NCI-H526 (cell line): ENCODE results near the gene BDH1.
"Not testable (repeated sequence)": the region's sequence is repeated elsewhere in the genome, so short reads cannot be mapped to it uniquely, and the experiment has no call there.

Experiments used
- DNase-seq, 2 experiments: peaks; one replicate each; lab custom pipeline; 2025; lab: John Stamatoyannopoulos, UW

Gene BDH1

DNA sequence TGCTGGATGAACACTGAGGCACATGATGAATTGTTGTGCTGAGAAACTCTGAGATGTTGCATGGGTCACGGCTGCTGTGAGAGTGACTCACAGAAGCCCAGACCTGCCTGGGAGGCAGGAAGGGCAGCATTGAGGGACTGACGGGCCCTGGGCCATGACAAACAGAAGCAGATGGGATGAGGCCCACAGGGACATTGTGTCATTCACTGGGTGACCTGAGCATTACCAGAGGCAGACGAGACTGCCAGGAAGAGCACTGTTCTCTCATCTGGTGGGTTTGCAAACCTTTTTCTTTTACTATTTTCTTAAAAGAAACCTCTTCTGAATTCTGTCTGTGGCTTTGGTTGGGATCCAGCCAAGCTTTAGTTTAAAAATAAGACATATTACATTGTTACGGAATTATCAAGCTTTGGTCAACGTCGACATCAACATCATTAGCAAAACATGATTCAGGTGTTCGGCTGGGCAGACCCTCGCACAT is 67.8 kb downstream of the BDH1 start:
- DNase-seq, result no peak

GRCh38 chr3:197486861-197487260 is 68.9 kb downstream of the BDH1 start:
- DNase-seq, result no peak

DNA sequence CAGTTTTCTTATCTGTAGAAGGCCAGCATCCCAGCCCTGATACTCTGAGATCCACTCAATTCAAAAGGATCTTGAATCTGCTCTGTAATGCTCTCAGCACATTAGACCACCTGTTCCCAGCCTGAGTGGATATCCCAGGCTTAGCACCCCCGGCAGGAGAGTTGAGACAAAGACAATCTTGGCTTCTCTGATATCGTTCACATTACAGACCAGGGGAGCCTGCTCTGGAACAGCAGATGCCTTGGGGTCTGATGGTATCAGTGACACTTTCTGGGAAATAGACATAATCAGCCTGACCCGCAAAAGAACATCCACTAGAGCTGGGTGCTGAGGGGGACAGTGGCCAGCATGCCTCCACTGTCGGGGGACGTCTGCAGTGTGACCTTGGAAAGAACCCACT is 70.6 kb downstream of the BDH1 start:
- DNase-seq, result no peak

DNA sequence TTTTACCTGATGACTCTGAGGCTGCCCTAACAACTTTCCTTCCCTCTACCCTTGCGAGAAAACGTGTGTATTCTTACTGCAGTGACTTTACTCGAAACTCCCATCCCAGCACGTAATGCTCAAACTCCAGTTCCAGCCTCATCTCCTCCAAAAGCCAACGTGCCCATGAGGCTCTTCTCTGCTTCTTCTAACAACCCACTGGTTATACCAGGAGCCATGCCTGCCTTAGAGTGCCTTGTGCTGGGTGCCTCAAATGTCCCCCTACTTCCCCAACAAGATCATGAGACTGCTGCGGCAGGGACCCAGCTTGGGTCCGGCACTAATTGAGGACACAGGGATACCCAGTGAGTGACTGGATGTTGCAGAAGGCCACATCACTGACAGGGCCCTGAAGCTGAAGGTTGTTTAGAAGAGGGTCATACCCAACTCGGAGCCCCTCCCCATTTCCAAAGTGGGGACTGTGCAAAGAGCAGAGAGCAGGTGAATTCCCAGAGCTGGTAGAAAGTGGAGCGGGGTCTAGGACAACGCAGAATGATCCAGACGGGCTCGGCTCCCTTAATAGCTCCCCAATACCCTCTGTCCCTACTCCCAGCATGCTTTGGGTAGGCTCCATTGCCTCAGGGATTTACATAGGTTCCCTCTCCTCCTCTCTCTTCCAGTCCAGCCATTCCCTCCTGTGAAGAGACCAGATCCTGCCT is 71.4 kb downstream of the BDH1 start:
- no peak for DNase-seq

- peak; percentile 86 for DNase-seq
Measured at GRCh38 chr3:197482001-197482400, 73.8 kb downstream of the BDH1 start.

DNA sequence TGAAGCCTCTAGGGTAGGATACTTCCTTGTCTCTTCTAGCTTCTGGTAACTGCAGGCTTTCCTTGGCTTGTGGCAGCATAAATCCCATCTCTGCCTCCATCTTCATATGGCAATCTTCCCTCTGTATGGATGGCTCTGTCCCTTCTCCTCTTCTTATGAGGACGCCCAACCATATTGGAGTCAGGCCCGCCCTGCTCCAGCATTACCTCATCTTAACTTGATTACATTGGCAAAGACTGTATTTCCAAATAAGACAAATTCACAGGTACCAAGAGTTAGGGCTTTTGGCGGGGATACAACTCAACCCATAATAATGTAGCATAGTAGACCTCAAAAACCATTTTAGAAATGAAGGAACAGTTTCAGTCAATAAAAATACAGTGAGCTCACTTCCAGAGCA is 75.4 kb downstream of the BDH1 start:
- no peak for DNase-seq

- no peak for DNase-seq
Measured at GRCh38 chr3:197478746-197479668, 76.8 kb downstream of the BDH1 start.

- not testable (repeated sequence) for DNase-seq
Measured at GRCh38 chr3:197477816-197478215, 78.0 kb downstream of the BDH1 start.

DNA sequence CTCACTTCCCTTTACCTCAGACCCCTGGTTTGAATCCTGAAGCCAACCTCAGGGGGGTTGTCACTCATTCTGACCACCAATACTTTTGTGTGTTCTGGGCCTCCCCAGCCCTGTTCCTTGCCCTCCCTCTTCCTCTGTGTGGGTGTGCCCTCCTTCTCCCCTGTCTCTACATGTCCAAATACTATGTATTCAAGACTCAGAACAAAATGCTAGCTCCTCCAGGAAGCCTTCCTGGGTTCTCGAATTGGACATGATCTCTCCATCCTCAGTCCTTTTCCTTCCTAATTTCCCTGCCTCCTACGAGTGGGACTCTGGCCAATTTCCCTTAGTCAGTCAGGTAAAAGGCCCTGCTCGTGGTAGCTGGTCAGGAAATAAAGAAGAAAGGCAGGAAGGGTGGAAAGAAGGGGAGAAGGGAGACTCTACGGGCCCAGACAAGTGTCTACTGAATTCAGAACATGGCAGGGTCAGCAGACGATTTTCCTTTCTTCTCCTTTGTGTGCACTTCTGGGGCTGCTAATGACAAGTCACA is 79.7 kb downstream of the BDH1 start:
- no peak for DNase-seq

GRCh38 chr3:197475514-197475913 is 80.3 kb downstream of the BDH1 start:
- no peak for DNase-seq

- no peak for DNase-seq
Measured at GRCh38 chr3:197472151-197472550, 83.6 kb downstream of the BDH1 start.

DNA sequence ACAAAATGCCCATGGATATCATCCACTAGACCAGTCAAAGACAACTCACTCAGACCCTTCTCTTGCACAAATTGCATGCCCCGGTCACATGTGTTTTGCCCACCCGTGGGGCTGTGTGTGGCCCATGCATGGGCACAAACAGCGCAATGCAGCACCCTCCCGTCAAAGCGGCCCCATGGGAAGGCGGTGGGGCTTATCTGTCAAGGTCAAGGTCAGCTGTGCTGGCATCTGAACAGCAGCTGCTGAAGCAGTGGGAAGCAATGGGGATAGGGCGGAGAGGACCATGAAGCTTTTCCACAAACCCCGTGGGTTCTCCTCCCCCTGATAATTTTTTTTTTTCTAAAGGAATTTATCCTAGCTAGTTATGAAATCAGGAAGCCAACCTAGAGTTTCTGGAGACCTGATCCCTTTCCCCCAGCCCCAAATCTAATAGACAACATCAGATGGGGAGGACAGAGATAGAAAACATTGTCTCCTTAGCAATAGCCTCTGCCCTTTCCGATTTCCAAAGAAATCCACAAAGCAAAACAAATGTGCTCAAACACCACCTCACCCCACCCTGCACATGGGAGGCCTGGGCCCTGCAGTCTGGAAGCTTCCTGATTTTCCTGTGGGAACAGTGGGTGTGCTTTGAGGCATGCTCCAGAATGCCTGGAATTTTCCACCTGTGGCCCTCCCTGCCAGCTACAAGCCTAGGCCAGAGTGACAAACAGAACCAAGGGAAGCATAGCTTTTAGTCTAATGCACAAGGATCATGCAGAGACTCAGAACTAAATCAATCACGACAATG is 84.4 kb downstream of the BDH1 start:
- DNase-seq, result no peak

DNA sequence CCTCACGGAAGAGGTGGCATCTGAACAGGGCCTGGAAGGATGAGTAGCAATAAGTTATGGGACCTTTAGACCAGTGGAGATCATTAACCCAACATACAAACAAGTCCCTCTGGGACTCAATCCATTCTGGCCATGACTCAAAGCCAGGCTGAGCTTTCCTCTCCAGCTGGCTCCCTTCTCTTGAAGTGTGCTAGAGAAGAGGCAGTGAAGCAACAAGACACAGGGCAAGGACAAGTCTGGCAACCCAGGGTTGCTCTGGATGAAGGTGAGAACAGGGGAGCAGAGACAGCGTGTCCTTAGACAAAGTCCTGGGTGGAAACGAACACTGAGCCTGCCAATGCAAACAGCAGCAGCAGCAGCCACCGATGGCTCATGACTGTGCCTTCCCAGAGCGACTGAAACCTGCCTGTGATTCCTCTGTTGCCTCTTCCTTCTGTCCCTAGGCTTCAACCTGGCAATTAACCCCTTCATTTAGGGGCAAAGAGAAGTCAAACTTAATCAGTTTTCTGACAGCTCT is 86.8 kb downstream of the BDH1 start:
- DNase-seq, result no peak

- DNase-seq, result no peak
Measured at GRCh38 chr3:197468167-197468566, 87.6 kb downstream of the BDH1 start.

- no peak for DNase-seq
Measured at GRCh38 chr3:197466586-197467399, 89.0 kb downstream of the BDH1 start.

GRCh38 chr3:197465996-197466549 is 89.7 kb downstream of the BDH1 start:
- no peak for DNase-seq

DNA sequence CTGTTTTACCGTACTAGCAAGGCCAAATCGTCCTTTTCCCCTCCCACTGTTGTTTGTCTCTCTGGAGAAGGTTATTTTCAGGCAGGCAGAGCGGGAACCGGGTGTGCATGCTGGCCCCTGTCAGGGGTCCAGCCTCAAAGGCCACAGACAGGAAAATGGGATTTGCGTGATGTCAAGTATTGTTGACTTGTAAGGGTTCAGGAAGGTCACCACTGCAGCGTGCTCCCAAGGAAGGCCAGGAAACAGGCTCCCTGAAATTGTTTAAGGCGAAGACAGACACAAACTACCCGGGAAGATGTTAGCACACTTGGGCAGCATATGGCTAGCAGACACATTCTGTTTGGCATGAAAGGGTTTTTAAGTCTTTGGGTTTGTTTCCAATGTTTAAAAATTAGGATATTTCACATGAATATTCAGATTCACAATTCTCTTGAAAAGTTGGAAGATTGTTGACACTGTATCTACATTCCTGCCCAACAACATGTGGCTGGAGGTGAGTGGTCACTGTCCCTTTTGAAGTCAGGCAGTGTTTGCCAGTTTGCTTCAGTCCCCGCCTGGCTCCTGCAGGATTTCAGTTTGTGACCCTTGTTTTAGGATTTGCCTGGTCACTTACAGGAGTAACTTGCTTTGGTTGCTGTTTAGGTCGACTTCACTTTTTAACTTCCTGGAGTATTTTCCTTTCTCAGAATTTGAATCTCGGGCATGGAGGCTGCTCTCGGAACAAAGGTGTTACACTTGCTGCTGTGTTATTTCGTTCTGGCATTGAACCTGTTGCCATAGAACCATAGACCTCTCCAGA is 90.4 kb downstream of the BDH1 start:
- no peak for DNase-seq

DNA sequence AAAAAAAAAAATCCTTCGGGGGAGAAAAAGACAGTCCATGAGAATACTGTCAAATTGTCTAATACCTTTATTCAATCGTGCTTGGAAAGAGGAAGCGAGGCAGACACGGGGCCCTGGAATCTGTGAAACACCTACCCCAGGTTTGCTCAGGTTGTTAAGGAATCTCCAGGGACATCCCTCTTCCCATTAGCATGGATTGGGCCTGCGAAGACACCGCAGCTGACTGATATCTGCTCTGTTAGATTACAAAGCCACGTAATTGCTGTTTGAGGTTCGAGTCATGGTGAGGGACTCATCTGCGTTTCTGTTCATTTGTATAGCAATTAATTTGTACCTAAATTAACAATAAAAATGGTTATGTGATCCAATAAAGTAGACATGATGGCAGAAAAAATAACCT is 91.0 kb downstream of the BDH1 start:
- peak in 1 of 2 experiments; percentile 15 for DNase-seq

DNA sequence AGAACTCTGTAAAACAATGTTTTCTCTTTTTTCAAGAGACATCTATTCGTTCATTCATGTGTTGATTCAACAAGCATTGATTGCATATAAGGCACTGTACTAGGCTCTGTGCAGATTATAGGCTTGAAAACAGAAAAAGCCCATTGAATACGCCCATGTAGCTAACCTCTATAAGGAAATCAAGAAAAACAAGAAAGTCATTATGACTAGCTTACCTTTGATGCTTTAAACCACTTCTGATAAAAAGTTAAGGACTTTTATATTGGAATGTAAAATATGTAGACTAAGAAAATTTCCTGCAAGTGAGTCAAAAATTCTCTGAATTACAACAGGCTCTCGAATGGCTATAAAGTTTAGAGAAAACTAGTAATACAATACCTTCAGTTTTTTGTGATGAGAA is 92.5 kb downstream of the BDH1 start:
- no peak for DNase-seq

DNA sequence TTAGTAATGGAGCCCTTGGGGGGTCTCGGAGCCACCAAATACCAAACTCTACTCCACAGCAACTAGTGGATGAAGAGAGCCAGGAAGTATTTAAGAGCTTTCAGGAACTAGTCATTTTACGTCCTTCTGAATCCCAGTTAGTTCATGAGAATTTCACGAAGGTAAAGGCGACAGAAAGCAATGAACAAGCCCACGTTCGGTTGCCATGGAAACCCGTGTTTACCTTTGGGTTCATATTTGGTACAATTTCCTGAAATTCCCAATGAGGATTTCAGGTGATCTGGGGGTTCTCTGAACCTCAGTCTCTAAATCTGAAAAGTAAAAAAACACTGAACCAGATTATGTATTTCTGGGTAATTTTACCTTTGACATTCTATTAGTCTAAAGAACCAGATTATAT is 93.0 kb downstream of the BDH1 start:
- DNase-seq, result no peak
